Body of pancreas (tissue), 4 donors: ENCODE results near the gene SLX4IP. TPM values are rescaled to one million over a fixed set of nuclear protein-coding genes. Genes with fewer than 3 reads are reported as not detected.

Experiments used
- ATAC-seq: fragments of 150-250 bp; one replicate; pipeline ENCODE4 v1.9.1; 2016
- DNase-seq, 4 donors: peaks; one replicate each; pipeline ENCODE4 v3.0.0-alpha.2; 2019
- H3K27ac ChIP-seq, 4 donors: fragments of 200-600 bp; sonication (generic); 1 replicate in 3 of 4; 2 replicates in 1 of 4; pipeline versions ENCODE4 v1.5.1 to v1.6.1; 2016 to 2019; ENCODE audit warnings: mild to moderate bottlenecking in 1 of 4, mixed read lengths in 1 of 4, moderate library complexity in 1 of 4
- H3K27me3 ChIP-seq, 2 donors: fragments of 200-600 bp; sonication (generic); one replicate each; pipeline ENCODE4 v1.6.0; 2016; ENCODE audit warnings: mild to moderate bottlenecking in 1 of 2
- H3K36me3 ChIP-seq, 2 donors: fragments of 200-600 bp; sonication (generic); replicated peaks in 1 of 2; 2 replicates each; pipeline ENCODE4 v1.5.1; 2016; ENCODE audit warnings: low read depth in 2 of 2; ENCODE audit not compliant: insufficient read depth in 1 of 2
- H3K4me1 ChIP-seq: fragments of 200-600 bp; sonication (generic); one replicate; pipeline ENCODE4 v1.6.0; 2016
- H3K4me3 ChIP-seq, 2 donors: fragments of 200-600 bp; sonication (generic); 1 replicate in 1 of 2; 2 replicates in 1 of 2; pipeline ENCODE4 v1.5.1; 2016 to 2019
- H3K9me3 ChIP-seq, 3 donors: fragments of 200-600 bp; sonication (generic); 1 replicate in 2 of 3; 2 replicates in 1 of 3; pipeline ENCODE4 v1.5.1; 2016
- CTCF ChIP-seq, 7 experiments: fragments of 450-650 bp in 4 of 7; fragments of 200-600 bp in 3 of 7; sonication (generic) in 3 of 7; IDR thresholded peaks; one replicate each; pipeline ENCODE4 v1.5.1; 2016 to 2019; ENCODE audit warnings: antibody characterized with exemption in 7 of 7
- POLR2A ChIP-seq, 3 donors: fragments of 450-650 bp; IDR thresholded peaks; one replicate each; pipeline ENCODE4 v1.6.1; 2016; ENCODE audit warnings: antibody characterized with exemption in 3 of 3, mild to moderate bottlenecking in 2 of 3
- WGBS, 2 donors: methylation state at CpG; one replicate each; pipeline ENCODE4 v1.1.5; 2017; 5-methylcytosine and 5-hydroxymethylcytosine counted together
- intact Hi-C: fragments of 100-400 bp; cut with DNase I; formaldehyde crosslinking; loops from one replicate; pipeline ENCODE4 v1.15.1; 2023
- total RNA-seq, 2 donors: library from RNA; depleted of rRNA; stranded (reverse); fragments of >200 nt; gene quantifications; one replicate each; pipeline ENCODE4 v1.1.0, GENCODE V29; 2016

The SLX4IP gene
- total RNA-seq, 2 donors from 2014 or later: 4.3 to 4.7 TPM

GRCh38 chr20:10641893-10642292, 206.8 kb downstream of the SLX4IP start:
- intact Hi-C loops: no loop called here
- peaks cover 25 to 42% of the 10 kb centered on the region in 2 donors for H3K36me3 ChIP-seq
- TF ChIP-seq CTCF (IDR thresholded peaks at IDR 0.05) (no peak), POLR2A (IDR thresholded peaks at IDR 0.05) (no peak)
- no peaks in the 10 kb centered on the region for H3K9me3 ChIP-seq
- no peaks in the 10 kb centered on the region for H3K27me3 ChIP-seq
- ATAC-seq: no peak
- H3K27ac ChIP-seq: no peak overlapping the region
- 82 to 94% methylated on average over 6 to 7 of the region's 7 CpGs for WGBS, 2 donors
- no peak for DNase-seq
- H3K4me3 ChIP-seq: no peak overlapping the region
- H3K4me1 ChIP-seq: peaks cover 8% of the 10 kb centered on the region

GRCh38 chr20:10642856-10643559, 207.9 kb downstream of the SLX4IP start:
- intact Hi-C loops: no loop called here
- Histone ChIP-seq H3K4me3 (no peak overlapping the region), H3K4me1 (no peaks in the 10 kb centered on the region), H3K27ac (no peak overlapping the region), H3K36me3 (peaks cover 25 to 54% of the 10 kb centered on the region in 2 donors), H3K27me3 (no peaks in the 10 kb centered on the region), H3K9me3 (no peaks in the 10 kb centered on the region)
- no peak for ATAC-seq
- DNase-seq: no peak
- TF ChIP-seq POLR2A (IDR thresholded peaks at IDR 0.05): no peak
- TF ChIP-seq CTCF (IDR thresholded peaks at IDR 0.05): no peak
- 58 to 60% methylated on average over 4 of the region's 4 CpGs for WGBS, 2 donors

- no peak for TF ChIP-seq CTCF (IDR thresholded peaks at IDR 0.05)
- TF ChIP-seq POLR2A (IDR thresholded peaks at IDR 0.05): no peak
- no peaks in the 10 kb centered on the region for H3K4me1 ChIP-seq
- ATAC-seq (no peak), DNase-seq (no peak)
- H3K36me3 ChIP-seq: peaks cover 30 to 58% of the 10 kb centered on the region in 2 donors
- H3K27ac ChIP-seq: no peak overlapping the region
- intact Hi-C loops: no loop called here
- no peaks in the 10 kb centered on the region for H3K27me3 ChIP-seq
- WGBS, 2 donors: 93 to 97% methylated on average over 7 of the region's 7 CpGs
- H3K4me3 ChIP-seq: no peak overlapping the region
- no peaks in the 10 kb centered on the region for H3K9me3 ChIP-seq
Observed at GRCh38 chr20:10643560-10643873, 208.4 kb downstream of the SLX4IP start.

- no peak for ATAC-seq
- no peak overlapping the region for H3K4me3 ChIP-seq
- TF ChIP-seq POLR2A (IDR thresholded peaks at IDR 0.05) (no peak), CTCF (IDR thresholded peaks at IDR 0.05) (no peak)
- intact Hi-C loops: no loop called here
- H3K27me3 ChIP-seq: no peaks in the 10 kb centered on the region
- H3K9me3 ChIP-seq: no peaks in the 10 kb centered on the region
- no peaks in the 10 kb centered on the region for H3K4me1 ChIP-seq
- 81 to 85% methylated on average over 14 of the region's 14 CpGs for WGBS, 2 donors
- DNase-seq: no peak
- H3K27ac ChIP-seq: no peak overlapping the region
- H3K36me3 ChIP-seq: peaks cover 30 to 66% of the 10 kb centered on the region in 2 donors
Observed at GRCh38 chr20:10644458-10645204, 209.5 kb downstream of the SLX4IP start.
